HUES64 (cell line): Measurements from ENCODE around the gene SMIM17. TPM values are rescaled to one million over a fixed set of nuclear protein-coding genes. Genes with fewer than 3 reads are reported as not detected.

Experiments
- H3K27ac ChIP-seq: 2 replicates; pipeline ENCODE4 v1.7.0; 2013; ENCODE audit warnings: low read depth, low read length, inconsistent platforms
- H3K27me3 ChIP-seq: 2 replicates; pipeline ENCODE4 v1.6.1; 2013; ENCODE audit warnings: mild to moderate bottlenecking, low read length; ENCODE audit not compliant: insufficient read depth
- H3K36me3 ChIP-seq: 2 replicates; pipeline ENCODE4 v1.6.1; 2013; ENCODE audit warnings: mild to moderate bottlenecking, low read length; ENCODE audit not compliant: insufficient read depth
- H3K4me1 ChIP-seq: 2 replicates; pipeline ENCODE4 v1.6.1; 2013; ENCODE audit warnings: mild to moderate bottlenecking, low read length, moderate library complexity; ENCODE audit not compliant: insufficient read depth
- H3K4me3 ChIP-seq: 2 replicates; pipeline ENCODE4 v1.5.1; 2013; ENCODE audit warnings: mild to moderate bottlenecking, low read length, moderate library complexity
- H3K9ac ChIP-seq: 2 replicates; pipeline ENCODE4 v1.6.1; 2013; ENCODE audit warnings: mild to moderate bottlenecking, low read depth, low read length
- H3K9me3 ChIP-seq: 2 replicates; pipeline ENCODE4 v1.6.1; 2013; ENCODE audit warnings: low read depth, low read length; ENCODE audit not compliant: insufficient read depth
- WGBS: fragments of 150-250, 120-280 bp; methylation state at CpG from one replicate; pipeline ENCODE4 v1.1.7; 2013; ENCODE audit warnings: missing lambda C conversion rate; 5-methylcytosine and 5-hydroxymethylcytosine counted together
- polyA plus RNA-seq, 2 experiments: library from polyadenylated mRNA; stranded (reverse); fragments of 50-300 nt; gene quantifications; one replicate each; pipeline ENCODE4 v1.2.3, GENCODE V29; 2013

SMIM17 gene
- not detected for polyA plus RNA-seq (2013, experiment 1 of 2)
- polyA plus RNA-seq (2013, experiment 2 of 2): not detected

- Histone ChIP-seq H3K9me3 (peaks cover 81% of the 10 kb centered on the region), H3K27ac (no peak within 1 kb of the TSS), H3K9ac (no peak within 1 kb of the TSS), H3K27me3 (no peaks in the 10 kb centered on the region), H3K4me3 (no peak within 1 kb of the TSS), H3K4me1 (no peaks in the 10 kb centered on the region), H3K36me3 (no peaks in the 10 kb centered on the region)
- 93% methylated on average over 57 of the region's 60 CpGs for whole genome bisulfite sequencing
Measured at GRCh38 chr19:56642711-56643459, at the start of gene SMIM17. Gene SMIM17 (plus strand): TSS chr19:56643159. CDS start chr19:56645668, 2,509 bp downstream.

GRCh38 chr19:56594446-56594782 is 48.5 kb upstream of the SMIM17 start:
- no peak overlapping the region for H3K27ac ChIP-seq
- 67% methylated on average over 4 of the region's 4 CpGs for WGBS

GRCh38 chr19:56594783-56595547 is 48.0 kb upstream of the SMIM17 start, which contains the start of gene ZNF71:
Gene ZNF71 (plus strand): TSS chr19:56595302. CDS start chr19:56601559, 6,257 bp downstream.
- no peak within 1 kb of the TSS; the same call in 1 of the 2 replicates for H3K27ac ChIP-seq
- H3K4me3 ChIP-seq: peak within 1 kb of the TSS; percentile 99
- peak within 1 kb of the TSS; percentile 89 for H3K9ac ChIP-seq
- peaks cover 15% of the 10 kb centered on the region; the same call in 1 of the 2 replicates for H3K36me3 ChIP-seq
- H3K27me3 ChIP-seq: no peaks in the 10 kb centered on the region
- peaks cover 16% of the 10 kb centered on the region for H3K9me3 ChIP-seq
- WGBS: under 1% methylated on average over 52 of the region's 52 CpGs
- H3K4me1 ChIP-seq: peaks cover 6% of the 10 kb centered on the region

More at GRCh38 chr19:56594446-56594782, 48.5 kb upstream of the SMIM17 start:
- Histone ChIP-seq H3K4me3 (peak overlapping the region; percentile 99; the same call in 1 of the 2 replicates), H3K9me3 (peaks cover 22% of the 10 kb centered on the region), H3K27me3 (no peaks in the 10 kb centered on the region), H3K36me3 (peaks cover 15% of the 10 kb centered on the region; the same call in 1 of the 2 replicates), H3K9ac (no peak overlapping the region), H3K4me1 (peaks cover 6% of the 10 kb centered on the region)

DNA sequence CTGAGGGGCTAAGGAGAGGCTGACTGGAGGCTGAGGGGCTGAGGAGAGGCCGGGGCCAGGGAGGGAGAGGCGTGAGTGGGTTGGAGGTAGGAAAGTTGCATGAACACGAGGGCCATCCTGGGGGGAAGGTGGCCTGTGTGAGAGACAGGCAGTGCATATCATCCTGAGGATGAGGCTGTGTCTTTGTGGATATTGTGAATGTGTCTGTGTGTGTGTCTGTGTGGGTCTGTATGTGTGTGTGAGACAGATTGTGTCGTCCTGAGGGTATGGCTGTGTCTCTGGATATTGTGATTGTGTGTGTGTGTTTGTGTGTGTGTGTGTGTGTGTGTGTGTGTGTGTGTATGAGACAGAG is 47.4 kb upstream of the SMIM17 start:
- Histone ChIP-seq H3K4me1 (peaks cover 6% of the 10 kb centered on the region), H3K27ac (no peak overlapping the region; the same call in 1 of the 2 replicates), H3K27me3 (no peaks in the 10 kb centered on the region), H3K9me3 (peaks cover 11% of the 10 kb centered on the region), H3K36me3 (peaks cover 16% of the 10 kb centered on the region; the same call in 1 of the 2 replicates), H3K9ac (peak overlapping the region; percentile 89), H3K4me3 (peak overlapping the region; percentile 99)
- WGBS: under 1% methylated on average over 4 of the region's 4 CpGs

DNA sequence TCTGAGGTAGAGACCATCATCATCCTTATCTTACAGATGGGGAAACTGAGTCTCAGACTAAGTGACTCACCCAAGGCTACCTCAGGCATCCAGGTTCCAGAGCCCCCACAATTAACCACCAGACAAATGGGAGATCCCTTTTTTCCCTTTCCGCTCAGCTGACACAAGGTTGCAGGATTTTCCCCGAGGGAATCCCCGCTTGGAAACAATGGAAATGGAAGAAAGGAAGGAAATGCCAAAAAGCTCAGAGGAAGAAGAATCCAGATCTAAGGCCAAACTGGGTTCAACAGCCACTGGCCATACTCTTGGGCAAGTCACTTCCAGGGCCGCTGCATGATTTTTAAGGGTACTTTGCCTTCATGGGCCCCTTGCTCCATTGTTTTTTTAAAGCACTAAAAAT is 46.3 kb upstream of the SMIM17 start:
- no peak overlapping the region for H3K9ac ChIP-seq
- no peak overlapping the region for H3K27ac ChIP-seq
- peaks cover 28% of the 10 kb centered on the region for H3K36me3 ChIP-seq
- peaks cover 6% of the 10 kb centered on the region for H3K4me1 ChIP-seq
- H3K4me3 ChIP-seq: no peak overlapping the region
- H3K27me3 ChIP-seq: no peaks in the 10 kb centered on the region
- WGBS: 74% methylated on average over 4 of the region's 4 CpGs
- peaks cover 9% of the 10 kb centered on the region; the same call in 1 of the 2 replicates for H3K9me3 ChIP-seq

DNA sequence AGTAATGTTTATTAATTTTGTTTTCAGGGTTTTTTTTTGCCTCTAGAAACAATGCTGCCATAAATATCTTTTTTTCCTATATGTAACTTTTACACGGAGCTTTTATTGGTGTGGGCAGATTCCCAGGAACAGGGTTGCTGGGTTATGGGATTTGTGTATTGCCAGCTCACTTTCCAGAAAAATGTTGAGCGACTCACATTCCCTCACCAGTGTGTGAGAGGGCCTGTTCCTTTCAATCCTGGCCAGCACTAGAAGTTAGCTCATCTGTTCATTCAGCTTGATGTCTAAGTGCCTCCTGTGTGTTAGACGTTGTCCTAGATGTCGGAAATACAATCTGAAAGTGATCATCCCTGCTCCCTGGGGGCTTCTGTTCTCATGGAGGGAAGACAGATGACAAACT is 45.3 kb upstream of the SMIM17 start:
- H3K4me3 ChIP-seq: no peak overlapping the region
- H3K27me3 ChIP-seq: no peaks in the 10 kb centered on the region
- no peak overlapping the region for H3K9ac ChIP-seq
- peaks cover 6% of the 10 kb centered on the region for H3K4me1 ChIP-seq
- H3K36me3 ChIP-seq: peaks cover 37% of the 10 kb centered on the region
- peaks cover 8% of the 10 kb centered on the region; the same call in 1 of the 2 replicates for H3K9me3 ChIP-seq
- WGBS: 98% methylated on average over 4 of the region's 4 CpGs
- H3K27ac ChIP-seq: no peak overlapping the region

DNA sequence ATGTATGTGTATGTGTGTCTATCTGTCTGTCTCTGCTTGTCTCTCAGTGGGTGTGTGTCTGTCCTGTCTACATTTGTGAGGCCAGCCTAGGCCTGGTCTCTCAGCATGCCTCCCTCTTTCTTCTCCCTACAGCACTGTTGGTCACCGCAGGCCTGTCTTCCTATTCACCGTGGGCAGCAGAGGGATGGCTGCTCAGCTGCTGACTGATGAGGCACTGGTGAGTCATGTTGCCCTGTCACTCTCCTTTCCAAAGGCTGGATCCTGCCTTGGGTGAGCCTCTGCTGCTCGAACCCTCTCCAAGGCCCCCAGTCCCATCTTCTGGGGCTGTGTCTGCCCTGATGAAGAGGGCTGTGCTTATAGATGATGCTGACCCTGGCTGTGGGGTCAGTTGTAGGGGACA is 41.6 kb upstream of the SMIM17 start:
- Histone ChIP-seq H3K9me3 (peaks cover 40% of the 10 kb centered on the region), H3K27me3 (no peaks in the 10 kb centered on the region), H3K4me3 (no peak overlapping the region), H3K4me1 (no peaks in the 10 kb centered on the region), H3K27ac (no peak overlapping the region), H3K9ac (no peak overlapping the region), H3K36me3 (peaks cover 45% of the 10 kb centered on the region)
- 91% methylated on average over 3 of the region's 3 CpGs for WGBS

DNA sequence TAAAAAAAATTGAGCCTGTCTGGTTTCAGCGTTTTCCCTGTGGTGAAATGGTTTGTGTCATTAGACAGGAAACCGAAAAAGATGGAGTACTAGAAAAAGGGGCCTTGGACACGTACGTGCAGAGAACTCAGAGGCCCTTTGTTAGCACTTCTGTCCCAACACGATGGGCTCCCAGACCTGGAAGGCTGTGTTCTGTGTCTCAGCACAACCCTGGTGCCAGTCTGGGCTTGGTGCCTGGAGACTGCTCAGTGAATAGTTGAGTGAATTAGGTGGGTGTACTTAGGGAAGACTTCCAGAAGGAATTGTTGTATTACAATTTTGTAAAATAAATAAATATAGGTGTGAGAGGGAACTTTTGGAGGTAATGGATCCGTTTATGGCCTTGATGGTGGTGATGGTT is 39.1 kb upstream of the SMIM17 start:
- Histone ChIP-seq H3K27ac (no peak overlapping the region), H3K9ac (no peak overlapping the region), H3K4me3 (no peak overlapping the region), H3K9me3 (peaks cover 54% of the 10 kb centered on the region), H3K36me3 (peaks cover 30% of the 10 kb centered on the region), H3K4me1 (no peaks in the 10 kb centered on the region), H3K27me3 (no peaks in the 10 kb centered on the region)
- 78% methylated on average over 6 of the region's 6 CpGs for WGBS

GRCh38 chr19:56608274-56608964 is 34.5 kb upstream of the SMIM17 start:
- H3K4me3 ChIP-seq: no peak overlapping the region
- H3K4me1 ChIP-seq: no peaks in the 10 kb centered on the region
- H3K36me3 ChIP-seq: peaks cover 14% of the 10 kb centered on the region
- 97% methylated on average over 8 of the region's 8 CpGs for WGBS
- peaks cover 72% of the 10 kb centered on the region for H3K9me3 ChIP-seq
- no peaks in the 10 kb centered on the region for H3K27me3 ChIP-seq
- no peak overlapping the region for H3K9ac ChIP-seq
- H3K27ac ChIP-seq: no peak overlapping the region

DNA sequence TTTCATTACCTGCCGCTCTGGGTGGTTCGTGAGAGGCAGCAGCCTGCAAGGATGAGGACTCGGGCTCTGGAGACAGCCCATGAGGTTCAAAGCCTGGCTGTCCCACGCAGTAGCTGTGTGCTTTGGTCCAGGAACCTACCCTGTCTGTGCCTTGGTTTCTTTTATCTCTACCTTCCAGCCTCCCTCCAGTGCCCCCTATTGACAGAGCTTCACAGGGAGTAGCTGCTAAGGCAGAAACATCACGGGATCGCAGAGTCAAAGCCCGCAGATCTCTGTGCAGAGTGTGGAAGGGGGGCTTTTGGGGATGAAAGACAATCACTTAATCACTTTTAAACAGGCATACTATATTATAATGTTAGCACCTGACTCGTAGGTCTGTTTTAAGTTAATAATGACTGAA is 31.7 kb upstream of the SMIM17 start:
- H3K36me3 ChIP-seq: peaks cover 25% of the 10 kb centered on the region
- H3K27me3 ChIP-seq: no peaks in the 10 kb centered on the region
- no peak overlapping the region for H3K27ac ChIP-seq
- no peak overlapping the region for H3K4me3 ChIP-seq
- no peaks in the 10 kb centered on the region for H3K4me1 ChIP-seq
- 85% methylated on average over 8 of the region's 8 CpGs for WGBS
- H3K9ac ChIP-seq: no peak overlapping the region
- H3K9me3 ChIP-seq: peaks cover 71% of the 10 kb centered on the region

GRCh38 chr19:56612737-56613136 is 30.2 kb upstream of the SMIM17 start:
- WGBS: 96% methylated on average over 2 of the region's 2 CpGs
- H3K9me3 ChIP-seq: peaks cover 74% of the 10 kb centered on the region

More at GRCh38 chr19:56612737-56613136, 30.2 kb upstream of the SMIM17 start:
- H3K9ac ChIP-seq: no peak overlapping the region
- H3K4me1 ChIP-seq: no peaks in the 10 kb centered on the region
- peaks cover 29% of the 10 kb centered on the region for H3K36me3 ChIP-seq
- H3K27ac ChIP-seq: no peak overlapping the region; the same call in 1 of the 2 replicates
- H3K27me3 ChIP-seq: no peaks in the 10 kb centered on the region
- H3K4me3 ChIP-seq: no peak overlapping the region
